Neural progenitor cell (in vitro differentiated cells): ENCODE results near the gene SLX9.

Experiments used
- CTCF ChIP-seq: fragments of 200-600 bp; sonication (generic); IDR thresholded peaks from 2 replicates; pipeline ENCODE4 v1.5.1; 2017; ENCODE audit warnings: antibody characterized with exemption, mild to moderate bottlenecking
- EZH2 ChIP-seq: fragments of 200-600 bp; sonication (generic); IDR thresholded peaks from 2 replicates; pipeline ENCODE4 v1.6.1; 2017; ENCODE audit warnings: antibody characterized with exemption, mild to moderate bottlenecking, moderate library complexity

- no peak for TF ChIP-seq CTCF
- no peak for TF ChIP-seq EZH2
Measured at GRCh38 chr21:44971672-44971995, 31.8 kb downstream of the SLX9 start.
